Left hindlimb (tissue), 1 donor: ENCODE data around the gene CPXM2.

ENCODE experiments used
- DNase-seq: peaks from one replicate; pipeline ENCODE4 v3.0.0-alpha.2; 2018

CPXM2 gene

DNA sequence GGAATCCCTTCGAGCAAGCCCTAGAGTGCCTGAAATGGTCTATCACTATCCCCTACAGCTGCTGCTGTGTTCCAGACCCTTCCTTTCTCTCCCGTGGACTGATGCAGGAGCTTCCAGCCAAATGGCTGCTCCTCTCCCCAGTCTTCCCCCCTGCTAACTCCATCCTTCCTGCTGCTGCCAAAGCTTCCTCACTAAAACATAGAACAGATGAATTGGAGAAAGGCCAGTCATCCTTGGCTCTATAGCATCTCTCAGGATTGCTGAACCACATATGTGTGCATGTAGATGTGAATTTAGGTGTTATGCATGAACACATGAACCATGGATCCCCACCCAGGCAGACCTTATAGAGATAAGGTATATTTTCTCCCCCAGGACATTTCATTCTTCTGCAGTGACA is 164.8 kb downstream of the CPXM2 start:
- no peak for DNase-seq

GRCh38 chr10:123726381-123726780 is 165.2 kb downstream of the CPXM2 start:
- DNase-seq: no peak

GRCh38 chr10:123724747-123725146 is 166.9 kb downstream of the CPXM2 start:
- DNase-seq: no peak

DNA sequence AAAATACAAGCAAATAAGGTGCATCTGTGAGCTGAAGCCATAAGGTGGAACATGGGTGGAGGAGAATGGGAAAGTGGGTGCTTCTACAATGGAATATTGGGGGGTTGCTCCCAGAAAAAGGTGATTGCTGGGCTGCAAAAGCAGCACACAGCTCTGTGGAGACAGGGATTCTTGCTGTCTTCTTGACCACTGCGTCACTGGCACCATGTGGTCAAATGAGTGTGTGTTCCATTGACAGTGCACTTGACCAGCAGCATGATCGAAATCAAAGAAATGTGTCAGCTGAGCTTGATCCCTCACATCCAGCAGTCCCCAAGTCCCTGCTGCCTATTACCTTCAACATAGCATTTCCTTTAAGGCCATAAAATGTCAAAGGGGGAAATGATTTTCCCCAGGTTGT is 169.3 kb downstream of the CPXM2 start:
- DNase-seq: no peak

GRCh38 chr10:123721441-123722049 is 170.1 kb downstream of the CPXM2 start:
- no peak for DNase-seq

GRCh38 chr10:123720536-123720935 is 171.1 kb downstream of the CPXM2 start:
- DNase-seq: no peak

GRCh38 chr10:123718544-123719060 is 173.0 kb downstream of the CPXM2 start:
- DNase-seq: no peak

- no peak for DNase-seq
Measured at GRCh38 chr10:123717336-123717735, 174.3 kb downstream of the CPXM2 start.

DNA sequence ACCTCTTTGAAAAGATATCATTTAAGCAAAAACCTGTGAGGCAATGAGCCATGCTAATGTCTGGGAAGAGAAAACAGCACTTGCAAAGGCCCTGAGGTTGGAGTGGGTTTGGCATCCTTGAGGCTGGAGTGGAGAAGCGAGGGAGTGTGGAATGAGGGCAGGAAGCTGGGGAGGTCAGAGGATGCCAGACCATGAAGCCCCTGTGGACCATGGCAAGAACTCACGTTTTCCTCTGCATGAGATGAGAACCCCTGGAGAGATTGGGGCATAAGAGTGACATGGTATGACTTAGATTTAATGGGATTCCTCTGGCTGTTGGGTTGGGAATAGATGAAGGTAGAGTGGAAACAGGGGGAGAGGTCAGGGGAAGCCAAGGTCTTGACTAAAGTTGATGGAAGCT is 176.1 kb downstream of the CPXM2 start:
- no peak for DNase-seq

- no peak for DNase-seq
Measured at GRCh38 chr10:123706236-123706635, 185.4 kb downstream of the CPXM2 start.

DNA sequence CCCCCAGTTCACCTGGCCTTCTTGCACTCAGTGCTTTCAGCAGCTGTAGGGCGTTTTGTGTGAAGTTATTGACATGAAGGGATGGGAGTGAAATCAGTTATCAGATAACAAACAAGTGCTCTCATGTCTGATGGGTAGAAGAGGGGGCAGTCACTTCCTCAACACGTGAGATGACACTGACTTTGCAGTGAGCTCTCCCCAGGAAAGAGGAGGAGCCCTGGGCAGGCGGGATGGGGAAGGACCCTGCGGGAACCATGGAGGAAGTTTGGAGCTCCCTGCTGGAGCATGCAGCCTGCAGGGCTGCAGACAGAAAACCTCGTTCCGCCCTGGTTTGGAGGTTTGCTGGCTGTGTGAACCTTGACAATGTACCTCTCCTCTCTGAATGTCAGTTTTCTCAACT is 186.8 kb downstream of the CPXM2 start:
- no peak for DNase-seq

GRCh38 chr10:123704076-123704475 is 187.5 kb downstream of the CPXM2 start:
- no peak for DNase-seq

- no peak for DNase-seq
Measured at GRCh38 chr10:123703195-123703790, 188.3 kb downstream of the CPXM2 start.
